Neural crest cell (in vitro differentiated cells): ENCODE measurements around the gene RSF1. TPM values are rescaled to one million over a fixed set of nuclear protein-coding genes. Genes with fewer than 3 reads are reported as not detected.

Experiments
- DNase-seq: peaks from one replicate; pipeline ENCODE4 v3.0.0; 2021; ENCODE audit warnings: low read depth, mixed read lengths, low spot score
- H3K27ac Mint-ChIP-seq: one replicate; pipeline ENCODE4 v1.8.0; 2021; ENCODE audit warnings: mild to moderate bottlenecking, mixed read lengths; ENCODE audit not compliant: unreplicated experiment
- H3K27me3 Mint-ChIP-seq: 2 replicates; pipeline ENCODE4 v1.8.0; 2021; ENCODE audit warnings: low read depth, mild to moderate bottlenecking, mixed read lengths
- H3K36me3 Mint-ChIP-seq: 2 replicates; pipeline ENCODE4 v1.8.0; 2021; ENCODE audit warnings: low read depth, mild to moderate bottlenecking, mixed read lengths
- H3K4me1 Mint-ChIP-seq: 2 replicates; pipeline ENCODE4 v1.8.0; 2021; ENCODE audit warnings: mixed read lengths
- H3K4me3 Mint-ChIP-seq: one replicate; pipeline ENCODE4 v1.8.0; 2021; ENCODE audit warnings: mild to moderate bottlenecking, mixed read lengths
- H3K9me3 Mint-ChIP-seq: 2 replicates; pipeline ENCODE4 v1.8.0; 2021; ENCODE audit warnings: mixed read lengths
- CTCF ChIP-seq: fragments of 200-600 bp; sonication (generic); conservative IDR thresholded peaks from 2 replicates; pipeline ENCODE4 v1.5.0; 2021; ENCODE audit warnings: antibody characterized with exemption, mild to moderate bottlenecking
- total RNA-seq: library from RNA; stranded (reverse); gene quantifications from 2 replicates; pipeline ENCODE4 v1.2.1, GENCODE V29; 2021

The RSF1 gene
- total RNA-seq, 1 donor from 2014 or later = 85.4 TPM

- no peaks in the 10 kb centered on the region for H3K27me3 Mint-ChIP-seq
- H3K4me3 Mint-ChIP-seq = no peak overlapping the region
- no peak for TF ChIP-seq CTCF
- H3K4me1 Mint-ChIP-seq = no peaks in the 10 kb centered on the region
- H3K27ac Mint-ChIP-seq = no peak overlapping the region
- no peak for DNase-seq
- peaks cover 21% of the 10 kb centered on the region for H3K36me3 Mint-ChIP-seq
- H3K9me3 Mint-ChIP-seq = no peaks in the 10 kb centered on the region
Observed at GRCh38 chr11:77677138-77677537, 143.4 kb downstream of the RSF1 start.

- no peak for DNase-seq
- no peak for TF ChIP-seq CTCF
- Mint-ChIP-seq H3K27me3 (no peaks in the 10 kb centered on the region), H3K27ac (no peak overlapping the region), H3K4me3 (no peak overlapping the region), H3K9me3 (no peaks in the 10 kb centered on the region), H3K4me1 (no peaks in the 10 kb centered on the region), H3K36me3 (peaks cover 33% of the 10 kb centered on the region)
Observed at GRCh38 chr11:77672264-77672663, 148.3 kb downstream of the RSF1 start.

GRCh38 chr11:77669848-77670511 is 150.5 kb downstream of the RSF1 start:
- H3K36me3 Mint-ChIP-seq = peaks cover 18% of the 10 kb centered on the region
- no peak overlapping the region for H3K4me3 Mint-ChIP-seq
- H3K4me1 Mint-ChIP-seq = no peaks in the 10 kb centered on the region
- no peak for DNase-seq
- H3K9me3 Mint-ChIP-seq = no peaks in the 10 kb centered on the region
- H3K27me3 Mint-ChIP-seq = no peaks in the 10 kb centered on the region
- H3K27ac Mint-ChIP-seq = no peak overlapping the region
- TF ChIP-seq CTCF = no peak

- no peaks in the 10 kb centered on the region for H3K4me1 Mint-ChIP-seq
- no peaks in the 10 kb centered on the region for H3K27me3 Mint-ChIP-seq
- no peak for TF ChIP-seq CTCF
- H3K27ac Mint-ChIP-seq = no peak overlapping the region
- H3K9me3 Mint-ChIP-seq = no peaks in the 10 kb centered on the region
- no peak for DNase-seq
- H3K4me3 Mint-ChIP-seq = no peak overlapping the region
- H3K36me3 Mint-ChIP-seq = peaks cover 17% of the 10 kb centered on the region
Observed at GRCh38 chr11:77668760-77669159, 151.8 kb downstream of the RSF1 start.

- DNase-seq = no peak
- Mint-ChIP-seq H3K4me1 (no peaks in the 10 kb centered on the region), H3K4me3 (no peak overlapping the region), H3K36me3 (peaks cover 13% of the 10 kb centered on the region), H3K27ac (no peak overlapping the region), H3K9me3 (no peaks in the 10 kb centered on the region), H3K27me3 (no peaks in the 10 kb centered on the region)
- TF ChIP-seq CTCF = no peak
Observed at GRCh38 chr11:77665240-77665965, 155.1 kb downstream of the RSF1 start.
